Upper lobe of right lung (tissue), 1 donor: ENCODE data around the gene C2orf72. TPM values are rescaled to one million over a fixed set of nuclear protein-coding genes. Genes with fewer than 3 reads are reported as not detected.

Experiments used
- ATAC-seq: fragments of 200-7000 bp; cut with Tn5 transposase; one replicate; pipeline ENCODE4 v1.9.1; 2020; ENCODE audit warnings: mild to moderate bottlenecking, moderate library complexity
- DNase-seq: peaks from one replicate; pipeline ENCODE4 v3.0.0-alpha.2; 2020
- H3K27ac ChIP-seq: fragments of 200-600 bp; one replicate; pipeline ENCODE4 v1.8.0; 2022
- H3K27me3 ChIP-seq: fragments of 200-600 bp; one replicate; pipeline ENCODE4 v1.8.0; 2022; ENCODE audit warnings: mild to moderate bottlenecking
- H3K36me3 ChIP-seq: fragments of 200-600 bp; one replicate; pipeline ENCODE4 v1.8.0; 2022
- H3K4me1 ChIP-seq: fragments of 200-600 bp; one replicate; pipeline ENCODE4 v1.8.0; 2022
- H3K4me3 ChIP-seq: fragments of 200-600 bp; one replicate; pipeline ENCODE4 v1.8.0; 2022; ENCODE audit warnings: mild to moderate bottlenecking
- H3K9me3 ChIP-seq: fragments of 200-600 bp; one replicate; pipeline ENCODE4 v1.8.0; 2022
- CTCF ChIP-seq: fragments of 200-600 bp; IDR thresholded peaks from one replicate; pipeline ENCODE4 v1.8.0; 2022; ENCODE audit warnings: antibody characterized with exemption
- intact Hi-C: fragments of 100-400 bp; cut with DNase I; formaldehyde crosslinking; loops from one replicate; pipeline ENCODE4 v1.11.0; 2022
- total RNA-seq: library from RNA; stranded (reverse); fragmentation: NEBNext Ultra II Directional; extraction: Animal tissue kit (Norgen Biotek cat#: 25700); gene quantifications from one replicate; pipeline ENCODE4 v1.2.1, GENCODE V29; 2021
- donor health status: DM: no; HTN: yes; CAD: no; lungs with severe emphysema.

Gene C2orf72
- total RNA-seq, 1 donor from 2014 or later, result 1.5 TPM

- Histone ChIP-seq H3K4me1 (no peaks in the 10 kb centered on the region), H3K36me3 (no peaks in the 10 kb centered on the region), H3K27ac (no peak overlapping the region), H3K9me3 (no peaks in the 10 kb centered on the region), H3K27me3 (no peaks in the 10 kb centered on the region), H3K4me3 (no peak overlapping the region)
- ATAC-seq (no peak), DNase-seq (no peak)
- TF ChIP-seq CTCF, result no peak
- intact Hi-C loops, result no loop called here
Observed at GRCh38 chr2:231008131-231008530, 29.2 kb upstream of the C2orf72 start.

GRCh38 chr2:231009236-231009919, 27.9 kb upstream of the C2orf72 start:
- intact Hi-C loops, result no loop called here

GRCh38 chr2:231010201-231010730, 27.1 kb upstream of the C2orf72 start:
- H3K36me3 ChIP-seq, result no peaks in the 10 kb centered on the region
- ATAC-seq (no peak), DNase-seq (no peak)
- intact Hi-C loops, result no loop called here
- no peaks in the 10 kb centered on the region for H3K9me3 ChIP-seq
- peaks cover 6% of the 10 kb centered on the region for H3K27me3 ChIP-seq
- no peaks in the 10 kb centered on the region for H3K4me1 ChIP-seq
- no peak overlapping the region for H3K4me3 ChIP-seq
- H3K27ac ChIP-seq, result no peak overlapping the region
- TF ChIP-seq CTCF, result no peak

More at GRCh38 chr2:231009236-231009919, 27.9 kb upstream of the C2orf72 start:
- no peak for ATAC-seq
- no peaks in the 10 kb centered on the region for H3K36me3 ChIP-seq
- no peak overlapping the region for H3K27ac ChIP-seq
- H3K9me3 ChIP-seq, result no peaks in the 10 kb centered on the region
- no peaks in the 10 kb centered on the region for H3K4me1 ChIP-seq
- DNase-seq, result no peak
- TF ChIP-seq CTCF, result no peak
- no peaks in the 10 kb centered on the region for H3K27me3 ChIP-seq
- no peak overlapping the region for H3K4me3 ChIP-seq

GRCh38 chr2:231011526-231011925, 25.8 kb upstream of the C2orf72 start:
- peaks cover 6% of the 10 kb centered on the region for H3K27me3 ChIP-seq
- no peak for TF ChIP-seq CTCF
- no peak for ATAC-seq
- no peaks in the 10 kb centered on the region for H3K9me3 ChIP-seq
- H3K4me3 ChIP-seq, result no peak overlapping the region
- DNase-seq, result no peak
- H3K27ac ChIP-seq, result no peak overlapping the region
- intact Hi-C loops, result no loop called here
- no peaks in the 10 kb centered on the region for H3K36me3 ChIP-seq
- no peaks in the 10 kb centered on the region for H3K4me1 ChIP-seq

- no peaks in the 10 kb centered on the region for H3K9me3 ChIP-seq
- H3K4me3 ChIP-seq, result no peak overlapping the region
- H3K27me3 ChIP-seq, result peaks cover 6% of the 10 kb centered on the region
- H3K36me3 ChIP-seq, result no peaks in the 10 kb centered on the region
- intact Hi-C loops, result no loop called here
- TF ChIP-seq CTCF, result no peak
- ATAC-seq (no peak), DNase-seq (no peak)
- no peaks in the 10 kb centered on the region for H3K4me1 ChIP-seq
- no peak overlapping the region for H3K27ac ChIP-seq
Observed at GRCh38 chr2:231012463-231012862, 24.9 kb upstream of the C2orf72 start.
